Right ventricle myocardium inferior (tissue), 1 donor: ENCODE measurements around the gene RRP1B. TPM values are rescaled to one million over a fixed set of nuclear protein-coding genes. Genes with fewer than 3 reads are reported as not detected.
"Not testable (repeated sequence)": the region's sequence is repeated elsewhere in the genome, so short reads cannot be mapped to it uniquely, and the experiment has no call there.

Source experiments
- ATAC-seq: fragments of 200-7000 bp; cut with Tn5 transposase; one replicate; pipeline ENCODE4 v1.9.1; 2020; ENCODE audit warnings: mild to moderate bottlenecking, moderate library complexity
- DNase-seq: peaks from one replicate; pipeline ENCODE4 v3.0.0; 2021; ENCODE audit errors: missing footprints
- intact Hi-C: fragments of 100-400 bp; cut with DNase I; formaldehyde crosslinking; loops from one replicate; pipeline ENCODE4 v1.11.0; 2022
- total RNA-seq: library from RNA; stranded (reverse); fragmentation: NEBNext Ultra II Directional; extraction: Animal tissue kit (Norgen Biotek cat#: 25700); gene quantifications from one replicate; pipeline ENCODE4 v1.2.1, GENCODE V29; 2021
- donor health status: DM: no; HTN: yes; CAD: no; lungs with severe emphysema.

The RRP1B gene
- total RNA-seq, 1 donor from 2014 or later, result 9.5 TPM

DNA sequence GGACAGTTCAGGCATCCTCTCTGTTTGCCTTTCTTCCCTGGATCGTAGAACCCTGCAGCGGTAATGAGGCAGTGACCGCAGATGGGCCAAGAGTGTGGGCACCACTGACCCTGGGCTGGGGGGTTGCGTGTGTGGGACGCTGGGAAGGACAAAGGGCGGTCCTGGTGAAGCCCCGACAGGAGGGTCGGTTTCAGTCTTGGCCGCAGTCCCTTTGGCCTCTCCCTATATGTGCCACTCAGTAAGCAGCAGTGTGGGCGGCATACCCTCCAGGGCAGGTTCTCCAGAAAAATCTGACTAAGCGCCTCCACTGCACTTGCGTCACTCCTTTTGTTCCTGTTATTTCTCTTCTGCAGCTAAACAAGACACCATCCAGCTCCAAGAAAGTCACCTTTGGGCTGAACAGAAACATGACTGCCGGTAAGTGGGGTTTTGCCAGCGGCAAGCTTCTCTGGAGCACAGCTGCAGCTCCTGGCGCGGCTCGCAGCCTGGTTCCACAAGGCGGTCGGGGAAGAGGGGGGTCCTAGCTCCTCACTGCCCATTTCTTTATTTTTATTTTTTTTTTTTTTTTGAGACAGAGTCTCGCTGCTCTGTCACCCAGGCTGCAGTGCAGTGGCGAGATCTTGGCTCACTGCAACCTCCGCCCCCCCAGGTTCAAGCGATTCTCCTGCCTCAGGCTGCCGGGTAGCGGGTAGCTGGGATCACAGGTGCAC is 31.9 kb downstream of the RRP1B start:
- DNase-seq, result no peak
- intact Hi-C loops, result no loop called here
- no peak for ATAC-seq

DNA sequence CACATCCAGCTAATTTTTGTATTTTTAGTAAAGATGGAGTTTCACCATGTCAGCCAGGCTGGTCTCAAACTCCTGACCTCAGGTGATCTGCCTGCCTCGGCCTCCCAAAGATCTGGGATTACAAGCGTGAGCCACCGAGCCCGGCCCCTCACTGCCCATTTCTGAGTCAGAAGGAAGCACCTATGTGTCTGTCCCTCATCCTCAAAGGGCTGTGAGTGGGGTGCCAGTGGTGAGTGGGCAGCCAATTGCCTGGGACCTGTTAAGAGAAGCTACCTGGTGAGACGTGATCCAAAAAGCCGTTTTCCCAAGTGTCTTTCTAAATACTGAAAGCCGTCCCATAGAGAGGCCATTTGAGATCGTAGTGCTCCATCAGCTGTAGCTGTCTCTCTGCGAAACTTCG is 32.4 kb downstream of the RRP1B start:
- ATAC-seq (no peak), DNase-seq (no peak)
- intact Hi-C loops, result no loop called here

DNA sequence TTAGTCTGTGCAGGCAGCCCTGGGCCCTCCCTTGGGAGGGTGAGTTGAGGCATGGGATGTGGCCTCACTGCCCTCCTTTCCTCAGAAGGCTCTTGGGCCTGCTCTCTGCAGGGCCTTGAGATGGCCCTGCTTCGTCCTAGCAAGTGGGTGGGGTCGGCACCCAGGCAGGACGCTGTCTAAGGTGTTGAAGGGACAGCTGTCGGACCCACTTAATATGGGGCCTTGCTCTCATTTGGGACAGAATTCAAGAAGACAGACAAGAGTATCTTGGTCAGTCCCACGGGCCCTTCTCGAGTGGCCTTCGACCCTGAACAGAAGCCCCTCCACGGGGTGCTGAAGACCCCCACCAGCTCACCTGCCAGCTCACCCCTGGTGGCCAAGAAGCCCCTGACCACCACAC is 33.6 kb downstream of the RRP1B start:
- intact Hi-C loops, result no loop called here
- ATAC-seq, result no peak
- DNase-seq, result no peak

DNA sequence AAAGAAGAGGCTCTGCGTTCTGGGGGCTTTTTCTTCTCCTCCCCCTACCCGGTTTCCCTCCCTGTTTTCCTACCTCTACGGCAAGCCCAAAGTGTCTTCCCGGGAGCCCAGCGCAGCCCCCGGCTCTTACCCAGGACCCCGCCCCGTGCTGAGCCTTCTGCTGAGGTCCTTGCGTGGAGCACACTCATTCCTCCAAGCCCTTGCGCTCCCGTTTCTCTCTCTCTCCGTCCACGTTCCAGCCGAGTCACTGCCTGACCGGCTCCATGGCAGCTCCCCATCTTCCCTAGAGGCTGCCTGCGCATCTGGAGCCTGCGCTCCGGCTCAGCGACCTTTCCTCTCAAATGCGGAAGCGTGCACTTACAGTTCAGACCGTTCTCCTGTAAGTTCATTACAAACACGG is 34.6 kb downstream of the RRP1B start:
- intact Hi-C loops, result no loop called here
- ATAC-seq (no peak), DNase-seq (no peak)

DNA sequence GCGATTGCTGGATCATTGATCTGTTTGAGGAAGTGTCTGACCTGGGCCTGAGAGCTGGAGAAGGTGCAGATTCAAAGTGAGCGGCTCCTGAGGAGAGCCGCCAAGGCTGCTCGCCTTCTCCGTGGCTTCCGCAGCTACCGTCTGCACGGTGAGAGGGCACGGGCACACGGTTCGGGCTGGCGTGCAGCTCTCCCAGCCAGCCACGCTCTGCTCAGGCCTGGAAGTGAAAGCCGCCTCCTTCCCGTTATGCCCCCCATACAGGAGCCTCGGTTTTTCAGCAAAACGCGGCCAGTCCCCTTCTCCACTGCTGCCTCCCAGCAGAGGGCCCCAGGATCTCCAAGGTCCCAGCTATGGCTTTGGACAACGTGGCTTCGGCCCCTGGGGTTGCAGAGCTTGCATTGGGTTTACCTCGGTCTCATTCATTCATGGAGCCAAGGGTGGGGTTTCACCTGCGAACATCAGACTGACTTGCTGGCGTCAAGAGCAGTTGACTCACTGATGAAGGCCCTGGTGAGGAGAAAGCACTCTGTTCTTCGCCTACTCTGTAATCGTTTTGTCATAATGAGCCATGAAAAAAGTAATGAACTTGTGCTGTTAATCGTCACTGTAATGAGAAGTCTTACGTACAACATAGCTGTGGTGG is 35.2 kb downstream of the RRP1B start:
- intact Hi-C loops, result no loop called here
- ATAC-seq, result no peak
- DNase-seq, result no peak

DNA sequence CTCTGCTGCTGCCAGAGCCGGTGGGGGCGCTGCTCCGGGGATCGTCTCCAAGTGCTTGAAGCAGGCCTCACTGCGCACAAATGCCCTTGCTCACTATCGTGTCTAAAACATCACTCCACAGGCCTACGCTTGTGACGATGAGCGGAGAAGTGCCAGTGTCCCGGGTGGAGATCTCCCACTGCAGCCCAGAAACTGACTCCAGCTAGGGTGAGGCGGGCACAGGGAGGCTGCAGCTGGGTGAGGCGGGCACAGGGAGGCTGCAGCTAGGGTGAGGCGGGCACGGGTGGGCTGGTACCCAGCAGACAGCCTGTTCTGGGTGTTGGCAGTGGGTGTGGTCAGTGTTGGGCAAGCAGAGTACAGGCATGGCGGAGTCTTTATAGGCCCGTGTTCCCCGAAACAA is 36.9 kb downstream of the RRP1B start:
- ATAC-seq (no peak), DNase-seq (no peak)
- intact Hi-C loops, result no loop called here

DNA sequence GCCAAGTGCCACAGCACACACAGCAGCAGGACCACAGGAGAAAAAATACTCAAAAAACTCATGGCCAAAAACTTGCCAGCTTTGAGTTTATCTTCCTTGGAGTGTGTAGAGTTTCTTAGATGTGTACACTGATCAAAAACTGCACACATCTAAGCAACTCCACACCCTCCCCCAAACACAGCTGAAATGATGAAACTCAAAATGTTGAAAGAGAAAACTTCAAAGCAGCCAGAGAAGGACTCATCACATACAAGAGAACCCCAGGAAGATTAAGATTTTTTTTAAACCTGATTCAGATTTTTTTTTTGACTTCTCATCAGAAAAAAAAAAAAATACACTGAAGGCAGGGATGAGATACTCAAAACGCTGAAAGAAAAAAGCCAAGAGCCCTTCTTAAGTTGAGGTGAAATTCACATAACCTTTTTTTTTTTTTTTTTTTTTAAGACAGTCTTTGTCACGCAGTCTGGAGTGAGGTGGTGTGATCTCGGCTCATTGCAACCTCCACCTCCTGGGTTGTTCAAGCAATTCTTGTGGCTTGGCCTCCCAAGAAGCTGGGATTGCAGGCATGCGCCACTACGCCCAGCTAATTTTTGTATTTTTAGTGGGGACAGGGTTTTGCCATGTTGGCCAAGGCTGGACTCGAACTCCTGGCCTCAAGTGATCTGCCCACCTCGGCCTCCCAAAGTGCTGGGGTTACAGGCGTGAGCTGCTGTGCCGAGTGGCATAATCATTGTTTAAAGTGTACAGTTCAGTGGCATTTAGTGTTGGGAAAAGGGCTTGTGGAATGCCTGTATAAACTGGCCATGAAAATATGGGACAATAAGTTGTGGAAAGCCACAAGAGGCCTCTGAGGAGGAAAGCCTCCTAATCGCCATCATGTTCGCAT is 38.6 kb downstream of the RRP1B start:
- intact Hi-C loops, result no loop called here
- DNase-seq (no peak), ATAC-seq (no peak)

DNA sequence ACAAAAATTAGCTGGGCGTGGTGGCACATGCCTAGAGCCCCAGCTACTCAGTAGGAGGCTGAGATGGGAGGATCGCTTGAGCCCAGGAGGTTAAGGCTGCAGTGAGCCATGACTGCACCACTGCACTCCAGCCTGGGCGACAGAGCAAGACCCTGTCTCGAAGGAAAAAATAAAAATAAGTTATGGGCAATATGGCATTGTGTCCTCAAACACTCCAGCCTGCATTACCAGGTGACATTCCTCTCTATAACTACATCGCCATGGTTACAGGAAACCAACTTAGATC is 40.1 kb downstream of the RRP1B start:
- intact Hi-C loops, DNase-seq, ATAC-seq: not testable (repeated sequence)

DNA sequence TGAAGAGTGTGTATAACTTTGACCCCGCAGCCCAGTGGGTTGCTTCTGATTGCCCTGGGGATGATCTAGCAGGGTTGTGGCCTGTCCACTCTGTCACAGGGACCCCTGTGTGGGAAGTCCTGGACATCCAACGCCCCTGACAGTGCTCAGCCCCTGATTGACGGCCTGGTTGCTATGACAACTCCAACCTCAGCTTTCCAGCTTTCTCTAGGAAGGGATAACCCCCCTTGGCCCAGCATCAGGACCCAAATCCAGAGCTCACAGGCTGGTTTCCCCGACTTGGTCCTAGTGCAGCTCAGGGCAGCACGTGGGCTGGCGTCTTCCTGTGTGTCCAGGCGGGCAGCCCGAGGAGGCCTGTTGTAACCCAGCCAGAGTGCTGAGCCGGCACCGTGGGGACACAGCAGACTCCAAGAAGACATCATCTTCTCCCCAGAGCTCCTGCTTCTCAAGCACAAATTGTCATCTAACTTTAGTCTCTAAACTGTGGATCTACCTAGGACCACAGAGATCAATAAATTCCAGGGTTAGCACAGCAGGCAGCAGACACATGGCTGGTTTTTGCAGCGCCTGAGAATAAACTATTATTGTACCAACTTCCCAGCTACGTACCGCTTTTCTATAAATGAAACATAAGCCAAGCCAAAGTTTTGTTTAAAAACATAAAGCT is 40.7 kb downstream of the RRP1B start:
- DNase-seq, result no peak
- intact Hi-C loops, result no loop called here
- ATAC-seq, result no peak

DNA sequence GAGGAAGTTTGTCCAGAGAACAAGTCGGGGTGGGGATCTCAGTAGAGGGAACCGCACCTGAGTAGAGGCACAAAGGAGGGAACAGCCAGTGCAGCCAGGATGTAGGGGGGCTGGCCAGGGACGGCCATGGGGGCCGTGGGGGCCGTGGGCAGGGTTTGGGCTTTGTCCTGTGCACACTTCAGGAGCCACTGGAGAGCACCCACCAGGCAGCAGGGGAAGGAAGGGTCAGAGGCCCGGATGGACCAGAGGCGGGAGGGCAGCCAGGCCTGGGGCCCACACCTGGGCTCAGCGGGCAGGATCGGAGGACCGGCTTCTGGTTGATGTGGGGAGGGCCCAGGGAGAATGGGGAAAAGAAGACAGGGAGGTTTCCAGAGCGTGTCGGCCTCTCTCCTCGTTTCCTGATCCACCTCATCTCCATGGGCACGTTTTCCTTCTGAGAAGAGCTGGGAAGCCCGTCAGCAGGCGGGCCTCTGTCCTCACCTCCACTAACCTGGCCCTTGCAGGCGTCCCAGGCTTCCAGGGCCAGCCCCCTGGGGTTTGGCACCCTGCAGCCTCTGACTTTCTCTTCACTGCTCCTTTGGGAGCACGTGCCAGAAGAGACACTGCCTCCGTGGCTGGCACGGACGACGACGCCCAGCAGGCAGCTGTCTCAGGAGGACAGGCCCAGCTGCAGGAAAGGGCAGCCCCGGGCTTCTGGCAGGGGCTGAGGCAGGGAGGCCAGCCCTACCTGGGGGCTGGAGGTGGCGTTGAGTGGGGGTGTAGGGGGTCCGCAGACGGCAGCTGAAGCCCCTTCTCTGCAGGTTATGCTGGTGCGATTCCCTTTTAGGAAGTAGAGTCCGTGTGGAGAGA is 42.8 kb downstream of the RRP1B start:
- intact Hi-C loops, result no loop called here
- DNase-seq (no peak), ATAC-seq (peak; percentile 8)

DNA sequence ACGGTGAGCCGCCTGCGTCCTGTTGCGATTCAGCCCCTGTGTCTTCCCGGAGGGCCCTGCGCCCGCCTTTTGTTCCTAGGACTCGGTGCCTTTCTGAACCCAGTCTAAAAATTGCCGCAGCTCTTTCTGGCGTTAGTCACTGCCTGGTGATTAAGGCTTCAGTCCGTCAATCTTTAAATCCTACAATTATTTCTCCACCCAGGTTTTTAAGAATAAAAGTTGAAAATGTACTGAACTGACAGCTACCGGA is 43.4 kb downstream of the RRP1B start:
- no peak for DNase-seq
- ATAC-seq, result peak; percentile 59
- intact Hi-C loops, result no loop called here

DNA sequence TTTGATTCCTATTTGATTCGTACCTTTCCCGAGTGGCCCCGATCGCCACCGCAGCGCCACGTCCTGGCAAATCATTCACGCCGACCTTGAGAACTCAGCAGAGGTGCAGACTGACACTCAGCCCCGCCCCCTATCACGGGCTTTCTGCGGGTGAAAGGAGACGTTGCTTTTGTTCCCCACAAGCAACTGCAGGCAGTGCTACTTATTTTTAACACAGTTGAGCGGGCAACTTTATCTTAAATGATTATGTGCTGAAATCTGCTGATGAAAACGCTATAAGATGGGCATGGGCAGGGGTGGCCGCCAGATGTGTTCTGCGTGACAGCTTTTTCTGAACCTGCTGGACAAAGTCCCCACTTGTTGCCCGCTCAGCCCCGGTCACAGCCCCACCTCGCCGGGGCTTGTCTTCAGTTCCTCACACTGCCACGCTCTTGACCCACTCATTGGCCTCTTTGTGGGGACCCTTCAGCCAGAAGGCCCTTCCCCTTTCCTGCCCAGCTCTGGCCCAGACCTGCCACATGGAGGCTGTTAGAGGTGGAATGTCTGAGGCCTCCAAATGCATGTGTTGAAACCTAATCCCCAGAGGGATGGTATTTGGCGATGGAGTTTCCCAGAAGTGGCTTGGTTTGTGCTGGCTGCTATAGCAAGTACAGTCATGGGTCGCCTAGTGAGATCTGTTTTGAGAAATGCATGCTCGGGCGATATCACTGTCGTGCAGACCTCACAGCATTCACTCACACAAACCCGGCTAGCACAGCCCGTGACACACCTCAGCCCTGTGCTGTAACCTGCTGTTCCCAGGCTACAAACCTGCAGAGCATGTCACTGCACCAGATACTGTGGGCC is 43.9 kb downstream of the RRP1B start:
- intact Hi-C loops, result no loop called here
- peak; percentile 77 for ATAC-seq
- no peak for DNase-seq

DNA sequence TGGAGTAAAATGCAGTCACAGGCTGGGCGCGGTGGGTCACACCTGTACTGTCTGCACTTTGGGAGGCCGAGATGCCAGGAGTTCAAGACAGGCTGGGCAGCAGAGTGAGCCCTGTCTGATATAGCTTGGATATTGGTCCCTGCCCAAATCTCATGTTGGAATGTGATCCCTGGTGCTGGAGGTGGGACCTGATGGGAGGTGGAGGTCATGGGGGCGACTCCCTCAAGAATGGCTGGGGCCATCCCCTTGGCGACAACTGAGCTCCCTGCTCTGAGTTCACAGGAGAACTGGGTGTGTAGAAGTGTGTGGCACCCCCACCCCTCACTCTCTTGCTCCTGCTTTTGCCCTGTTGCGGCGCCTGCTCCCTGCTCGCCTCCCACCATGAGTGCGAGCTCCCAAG is 48.1 kb downstream of the RRP1B start:
- intact Hi-C loops, result no loop called here
- DNase-seq (no peak), ATAC-seq (no peak)

DNA sequence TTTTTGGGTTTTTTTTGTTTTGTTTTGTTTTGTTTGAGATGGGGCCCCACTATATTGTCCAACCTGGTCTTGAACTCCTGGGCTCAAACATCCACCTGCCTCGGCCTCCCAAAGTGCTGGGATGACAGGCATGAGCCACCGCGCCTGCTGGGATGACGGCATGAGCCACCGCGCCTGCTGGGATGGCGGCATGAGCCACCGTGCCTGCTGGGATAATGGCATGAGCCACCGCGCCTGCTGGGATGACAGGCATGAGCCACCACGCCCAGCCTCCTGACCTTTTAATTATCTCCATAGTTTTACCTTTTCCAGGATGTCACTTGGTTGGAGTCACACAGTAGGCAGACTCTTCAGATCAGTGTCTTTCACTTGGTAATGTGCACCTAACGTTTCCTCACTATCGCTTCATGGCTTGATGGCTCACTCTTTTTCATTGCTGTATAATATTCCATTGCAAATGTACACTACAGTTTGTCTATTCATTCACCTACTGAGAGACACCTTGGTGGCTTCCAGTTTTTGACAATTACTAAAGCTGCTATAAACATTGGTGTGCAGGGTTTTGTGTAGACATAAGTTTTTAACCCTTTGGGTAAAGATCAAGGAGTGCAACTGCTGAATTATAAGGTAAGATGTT is 49.5 kb downstream of the RRP1B start:
- intact Hi-C loops, result no loop called here
- DNase-seq (no peak), ATAC-seq (no peak)

DNA sequence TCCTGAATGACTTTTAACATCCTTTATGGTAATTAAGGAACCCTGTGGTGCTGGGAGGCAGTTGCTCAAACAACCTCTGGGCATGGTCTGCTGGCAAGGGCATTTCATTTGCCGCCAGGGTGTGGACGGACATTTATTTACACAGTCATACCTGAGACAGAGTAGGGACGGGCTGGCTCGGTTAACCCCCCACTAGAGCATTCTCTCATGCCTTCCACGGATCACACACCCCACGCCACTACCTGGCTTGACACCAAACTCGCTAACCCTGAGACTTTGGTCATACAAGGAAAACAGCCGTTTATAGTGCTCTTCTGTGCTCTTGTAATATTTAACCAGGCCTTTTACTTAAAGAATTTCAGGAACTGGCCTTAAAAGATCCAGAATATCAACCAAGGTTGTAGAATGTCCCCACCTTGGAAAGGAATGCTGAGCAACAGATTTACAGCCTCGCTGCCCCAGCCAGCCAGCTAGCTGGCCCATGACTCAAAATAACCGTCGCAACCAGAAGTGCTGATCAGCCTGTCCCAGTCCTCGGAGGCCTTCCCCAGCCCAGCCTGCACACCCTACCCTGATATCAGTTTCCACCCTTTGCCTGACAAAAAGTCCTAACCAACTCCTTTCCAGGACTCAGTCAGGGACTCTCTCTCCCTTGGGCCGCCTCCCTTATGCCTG is 53.0 kb downstream of the RRP1B start:
- intact Hi-C loops, result no loop called here
- ATAC-seq (no peak), DNase-seq (no peak)

DNA sequence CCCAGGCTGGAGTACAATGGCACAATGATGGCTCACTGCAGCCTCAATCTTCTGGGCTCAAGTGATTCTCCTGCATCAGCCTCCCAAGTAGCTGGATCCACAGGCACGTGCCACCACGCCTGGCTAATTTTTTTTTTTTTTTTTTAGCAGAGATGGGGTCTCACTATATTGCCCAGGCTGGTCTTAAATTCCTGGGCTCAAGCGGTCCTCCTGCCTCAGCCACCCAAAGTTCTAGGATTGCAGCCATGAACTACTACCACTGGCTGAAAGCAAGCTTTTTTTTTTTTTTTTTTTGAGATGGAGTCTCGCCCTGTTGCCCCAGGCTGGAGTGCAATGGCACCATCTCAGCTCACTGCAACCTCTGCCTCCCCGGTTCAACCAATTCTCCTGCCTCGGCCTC is 53.8 kb downstream of the RRP1B start:
- ATAC-seq, intact Hi-C loops: not testable (repeated sequence)

More for the DNA sequence above, 53.8 kb downstream of the RRP1B start:
- not testable (repeated sequence) for DNase-seq
